Activated CD4-positive, alpha-beta T cell treated with anti-CD3 and anti-CD28 coated beads, Interleukin-2, amount 50 U/mL, for 4 hours (primary cell): Measurements from ENCODE around the gene SQOR.
"Not testable (repeated sequence)": the region's sequence is repeated elsewhere in the genome, so short reads cannot be mapped to it uniquely, and the experiment has no call there.

Experiments used
- DNase-seq, 2 experiments: peaks; one replicate each; pipeline ENCODE4 v3.0.0-alpha.2; 2020

The SQOR gene

DNA sequence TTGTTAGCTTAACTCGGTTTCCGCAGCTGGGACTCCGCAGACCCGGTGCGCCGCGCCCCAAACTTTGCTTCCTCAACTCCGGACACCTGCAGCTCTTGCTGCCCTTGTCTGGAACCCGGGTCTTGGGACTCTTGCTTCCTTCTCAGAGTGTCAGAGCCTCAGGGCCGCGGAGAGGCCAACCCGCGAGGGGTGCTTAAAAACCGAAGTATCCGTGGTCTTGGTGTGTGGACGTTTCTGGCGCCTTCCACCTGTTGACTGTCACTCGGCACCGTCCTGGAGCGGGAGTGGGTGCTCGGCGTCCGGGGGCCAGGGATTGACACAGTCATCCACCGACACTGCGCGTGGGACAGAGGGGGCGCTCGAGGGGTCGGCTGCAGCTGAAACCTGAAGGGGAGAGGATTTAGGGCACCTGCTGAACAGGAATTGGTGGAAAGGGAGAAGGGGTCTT lies 386 bp downstream of the SQOR start:
- peak; percentile 57 to 60 for DNase-seq

DNA sequence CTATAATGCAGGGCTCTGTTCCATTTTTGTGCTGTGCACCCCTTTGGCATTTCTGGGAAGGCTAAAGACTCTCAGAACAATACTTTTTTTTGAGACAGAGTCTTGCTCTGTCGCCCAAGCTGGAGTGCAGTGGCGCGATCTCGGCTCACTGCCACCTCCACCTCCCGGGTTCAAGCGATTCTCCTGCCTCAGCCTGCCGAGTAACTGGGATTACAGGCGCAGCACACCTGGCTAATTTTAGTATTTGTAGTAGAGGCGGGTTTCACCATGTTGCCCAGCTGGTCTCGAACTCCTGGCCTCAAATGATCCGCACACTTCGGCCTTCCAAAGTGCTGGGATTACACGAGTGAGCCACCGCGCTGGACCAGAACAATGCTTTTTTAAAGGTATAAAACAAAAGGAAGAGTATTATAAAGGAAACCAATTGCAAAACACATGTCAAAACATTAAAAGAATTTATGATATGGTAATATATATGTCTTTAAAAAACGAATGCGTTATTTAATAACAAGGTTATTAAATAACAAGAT lies 999 bp downstream of the SQOR start:
- no peak for DNase-seq

DNA sequence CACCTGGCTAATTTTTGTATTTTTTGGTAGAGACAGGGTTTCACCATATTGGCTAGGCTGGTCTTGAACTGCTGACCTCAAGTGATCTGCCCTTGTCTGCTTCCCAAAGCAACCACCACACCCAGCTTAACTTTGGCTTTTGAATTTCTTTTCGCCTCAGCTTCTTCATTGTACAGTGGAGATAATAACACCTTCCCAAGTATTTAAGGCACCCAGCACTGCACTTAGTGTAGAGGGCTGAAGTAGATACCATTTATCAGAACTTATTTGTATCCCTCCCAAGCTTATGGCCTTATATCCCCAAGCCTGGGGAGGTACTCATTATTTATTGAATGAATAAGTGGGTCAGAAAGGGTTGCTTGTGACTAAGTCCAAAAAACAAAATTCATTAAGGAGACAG lies 2.3 kb downstream of the SQOR start:
- no peak for DNase-seq

DNA sequence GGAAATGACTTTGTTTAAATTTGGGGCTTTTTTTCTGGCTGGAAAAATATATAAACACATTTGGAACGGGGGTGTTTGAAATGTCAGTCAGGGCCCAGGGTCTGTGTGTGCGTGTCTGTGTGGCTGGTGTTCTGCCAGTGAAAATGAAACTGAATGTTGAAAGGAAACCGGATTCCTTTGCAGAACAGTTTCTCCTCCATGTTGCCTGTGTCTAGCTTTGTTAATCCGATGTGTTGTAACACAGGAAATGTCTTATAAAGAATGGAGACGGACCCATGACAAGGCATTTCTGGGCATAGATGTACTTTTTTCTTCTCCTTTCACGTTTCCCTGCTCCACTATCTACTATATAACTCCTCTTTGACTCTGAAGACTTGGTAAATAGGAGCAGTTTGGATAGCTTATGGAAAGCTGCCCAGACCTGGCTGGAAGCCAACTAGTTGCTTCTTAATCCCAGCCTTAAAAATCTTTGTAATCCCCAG lies 2.8 kb downstream of the SQOR start:
- peak; percentile 32 to 47 for DNase-seq

DNA sequence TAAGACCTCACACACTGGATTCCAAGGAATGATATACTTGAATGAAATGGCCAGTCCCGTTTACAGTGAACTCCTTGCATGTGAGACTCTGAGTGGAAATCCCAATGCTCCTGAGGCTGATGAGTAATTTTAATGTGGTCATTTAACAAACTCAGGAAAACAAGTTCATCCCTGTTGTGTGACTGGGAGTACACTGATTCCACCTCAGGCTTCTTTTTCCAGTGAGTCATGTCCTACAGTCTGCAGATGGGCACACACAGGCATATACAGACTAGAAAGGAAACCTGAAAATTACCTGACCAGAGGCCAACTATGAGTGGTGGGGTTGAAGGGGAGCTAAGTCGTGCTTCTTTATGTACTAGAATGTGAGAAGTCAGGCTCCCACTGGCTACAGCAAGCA lies 5.8 kb downstream of the SQOR start:
- no peak for DNase-seq

DNA sequence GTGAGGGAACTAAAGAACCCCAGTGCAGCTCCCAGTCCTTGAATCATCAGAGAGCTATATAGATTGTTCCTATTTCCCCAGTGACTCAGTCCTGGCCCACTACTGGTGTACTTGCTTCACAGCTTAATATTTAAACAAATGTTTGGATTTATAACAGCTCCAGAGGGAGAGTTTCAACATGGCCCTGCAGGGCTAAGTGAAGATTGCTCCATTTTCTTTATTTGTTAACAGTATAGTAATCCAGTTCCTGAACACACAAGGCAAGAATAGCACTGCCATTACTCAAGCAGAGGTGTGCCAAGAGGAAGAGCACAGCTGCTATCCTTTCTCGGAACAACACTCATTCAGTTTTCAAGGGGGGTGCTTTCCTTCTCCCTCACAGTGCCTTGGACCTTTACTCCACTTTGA lies 6.5 kb downstream of the SQOR start:
- no peak for DNase-seq

DNA sequence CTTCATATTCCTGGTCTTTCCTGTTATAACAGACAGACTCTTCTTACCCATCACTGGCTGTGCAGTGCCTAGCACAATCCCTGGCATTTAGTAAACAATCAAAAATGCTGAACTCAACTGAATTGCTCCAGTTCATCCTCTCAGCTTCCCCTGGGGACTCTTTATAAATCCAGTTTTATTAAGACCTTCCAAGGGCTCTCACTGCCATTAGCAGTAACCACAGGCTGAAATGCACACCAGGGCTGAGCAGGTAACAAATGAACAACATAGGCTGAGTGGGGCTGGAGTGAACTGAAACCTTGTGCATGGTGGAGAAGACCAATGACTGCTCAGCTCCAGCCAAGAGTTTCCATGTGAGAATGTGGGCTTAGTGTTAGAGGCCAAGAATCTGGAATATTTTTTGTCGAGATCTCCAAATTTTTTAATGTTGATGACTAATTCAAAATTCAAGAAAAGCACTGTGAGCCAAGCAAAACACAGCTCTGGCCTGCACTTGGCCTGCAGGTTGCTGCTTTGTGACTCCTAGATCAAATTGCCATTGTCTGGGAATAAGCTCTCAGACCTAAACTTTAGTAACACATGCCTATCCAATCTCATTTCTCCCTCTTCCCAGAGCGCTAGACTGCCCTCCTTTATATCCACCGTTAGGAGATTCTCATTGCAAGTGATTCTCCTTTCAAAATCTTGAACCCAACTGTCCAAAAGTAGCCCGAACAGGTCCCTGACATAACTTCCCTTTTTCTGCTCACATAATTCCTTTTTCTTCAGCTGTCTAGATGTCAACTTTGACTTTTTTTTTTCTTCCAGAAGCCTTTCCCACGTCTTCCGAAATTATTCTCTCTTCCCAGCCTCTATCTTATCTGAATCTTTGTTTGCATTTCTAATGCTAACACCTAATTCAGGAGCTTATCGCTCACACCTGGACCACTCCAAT lies 7.4 kb downstream of the SQOR start:
- no peak for DNase-seq

DNA sequence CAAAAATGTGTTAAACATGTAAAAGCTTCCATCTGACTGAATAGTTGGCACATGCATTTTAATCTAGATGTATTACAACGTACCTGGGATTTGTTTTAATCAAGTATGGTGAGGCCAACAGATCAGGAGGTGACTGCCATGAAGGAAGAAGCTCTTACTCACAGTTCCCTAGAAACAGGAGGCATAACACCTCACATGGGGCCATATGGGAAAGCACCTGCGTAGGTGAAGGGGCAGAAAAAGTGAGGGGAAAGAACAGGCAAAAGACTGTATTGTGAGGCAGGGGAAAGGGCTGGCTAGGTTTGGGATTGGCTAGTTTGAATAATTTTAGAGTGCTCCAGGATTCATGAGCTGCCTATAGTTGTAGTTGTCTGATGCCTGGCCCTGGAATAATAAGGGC lies 9.6 kb downstream of the SQOR start:
- DNase-seq: no peak

DNA sequence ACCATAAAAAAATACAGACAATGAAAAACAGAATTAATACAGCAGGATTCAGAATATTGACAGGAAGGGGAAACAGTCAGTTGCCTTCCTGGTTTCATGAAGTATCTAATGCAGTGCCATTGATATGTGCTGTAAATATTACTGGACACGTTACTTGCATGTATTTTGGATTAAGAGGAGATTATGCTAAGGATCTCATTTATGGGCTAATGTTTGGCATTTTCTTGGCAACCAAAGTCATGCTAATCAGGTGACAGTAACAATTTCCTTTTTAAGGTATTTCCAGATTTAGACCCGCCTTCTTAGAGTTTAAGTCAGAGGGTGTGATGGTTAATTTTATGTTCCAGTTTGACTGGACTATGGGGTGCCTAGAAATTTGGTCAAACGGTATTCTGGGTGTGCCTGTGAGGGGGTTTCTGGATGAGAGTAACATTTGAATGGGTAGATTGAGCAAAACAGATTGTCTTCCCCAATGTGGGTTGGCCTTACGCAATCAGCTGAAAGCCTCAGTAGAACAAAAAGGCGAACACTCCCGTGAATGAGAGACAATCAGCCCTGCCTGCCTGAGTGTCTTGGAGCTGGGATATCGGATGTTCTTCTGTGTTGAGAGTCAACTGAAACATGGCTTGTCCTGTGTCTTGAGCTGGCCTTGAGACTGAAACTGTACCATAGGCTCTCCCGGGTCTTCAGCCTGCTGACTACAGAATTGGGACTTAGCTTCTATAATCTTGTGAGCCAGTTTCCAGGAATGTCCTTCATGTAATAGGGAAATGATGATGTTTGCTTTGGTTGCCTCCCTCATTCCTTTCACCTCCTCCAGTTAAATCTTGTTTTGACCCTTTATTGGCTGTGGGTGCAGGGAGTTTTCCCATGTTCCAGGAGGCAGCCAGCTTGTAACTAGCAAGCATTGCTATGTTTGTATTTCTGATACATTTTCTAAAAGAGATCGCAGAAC lies 10.5 kb downstream of the SQOR start:
- no peak for DNase-seq

DNA sequence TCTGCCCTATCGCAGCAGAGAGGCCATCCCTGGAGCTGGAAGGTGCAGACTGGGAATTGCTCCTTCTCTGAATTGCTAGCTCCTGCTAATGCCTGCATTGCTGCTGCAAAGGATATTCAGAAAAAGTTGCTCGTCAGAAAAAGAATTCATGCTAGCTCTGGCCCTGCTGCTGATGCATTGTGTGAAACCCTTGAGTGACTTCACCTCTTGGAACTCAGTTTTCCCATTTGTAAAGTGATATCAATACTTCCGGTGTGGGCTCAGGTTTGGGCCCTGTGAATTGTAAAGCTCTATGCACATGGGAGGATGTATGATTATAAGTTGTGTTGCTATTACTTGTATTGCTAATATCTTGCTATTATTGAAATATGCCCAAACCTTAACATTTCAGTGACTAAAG lies 11.4 kb downstream of the SQOR start:
- DNase-seq: no peak

DNA sequence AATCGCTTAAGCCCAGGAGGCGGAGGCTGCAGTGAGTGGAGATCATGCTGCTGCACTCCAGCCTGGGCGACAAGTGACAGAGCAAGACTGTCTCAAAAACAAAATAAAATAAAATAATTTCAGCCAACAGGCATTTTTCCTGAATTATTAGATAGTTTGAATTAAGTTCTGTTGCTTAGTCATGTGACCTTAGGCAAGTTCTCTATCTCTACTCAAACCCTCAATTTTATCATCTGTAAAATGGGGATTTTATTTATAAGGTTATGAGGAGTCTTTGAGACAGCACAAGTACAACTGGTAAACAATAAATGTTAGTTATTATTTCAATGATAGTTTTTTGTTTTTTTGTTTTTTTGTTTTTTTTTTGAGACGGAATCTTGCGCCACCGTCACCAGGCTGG lies 13.0 kb downstream of the SQOR start:
- DNase-seq: no peak

DNA sequence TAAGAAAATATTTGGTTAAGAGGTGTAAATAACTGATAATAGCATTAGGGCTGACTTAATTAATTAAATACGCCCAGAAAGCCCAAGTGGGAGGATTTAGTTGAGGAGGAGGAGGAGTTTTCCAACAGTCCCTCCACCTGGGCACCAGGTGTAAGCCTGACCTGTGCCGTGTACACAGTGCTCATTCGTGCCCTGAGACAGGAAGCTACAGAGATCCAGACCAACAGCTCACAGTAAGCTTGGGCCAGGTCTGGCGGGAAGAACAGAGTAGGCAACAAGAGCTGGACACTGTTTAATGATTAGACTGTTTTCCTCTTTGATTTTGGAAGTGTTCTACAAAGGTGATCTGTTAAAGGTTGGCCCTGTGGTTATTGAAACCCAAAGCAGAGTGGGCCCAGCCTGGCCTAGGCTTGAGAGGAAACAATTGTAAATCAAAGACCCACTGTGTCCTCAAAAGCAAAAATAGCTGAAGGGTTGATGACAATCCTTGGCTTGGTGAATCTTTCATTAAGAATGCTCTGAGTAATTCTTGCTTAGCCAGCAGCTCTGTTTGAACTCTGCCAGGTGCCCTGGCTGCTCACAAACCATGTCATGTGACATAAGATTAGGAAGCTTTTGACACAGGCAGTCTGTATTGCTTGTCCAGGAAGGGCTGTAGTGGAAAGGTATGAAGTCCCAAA lies 13.8 kb downstream of the SQOR start:
- no peak for DNase-seq

DNA sequence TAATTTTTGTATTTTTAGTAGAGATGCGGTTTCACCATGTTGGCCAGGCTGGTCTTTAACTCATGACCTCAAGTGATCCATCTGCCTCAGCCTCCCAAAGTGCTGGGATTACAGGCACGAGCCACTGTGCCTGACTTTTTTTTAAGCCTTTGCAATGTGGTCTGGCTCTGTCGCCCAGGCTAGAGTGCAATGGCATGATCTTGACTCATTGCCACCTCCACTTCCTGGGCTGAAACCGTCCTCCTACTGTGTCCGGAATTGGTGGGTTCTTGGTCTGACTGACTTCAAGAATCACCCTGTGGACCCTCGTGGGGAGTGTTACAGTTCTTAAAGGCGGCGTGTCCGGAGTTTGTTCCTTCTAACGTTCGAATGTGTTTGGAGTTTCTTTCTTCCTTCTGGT lies 15.2 kb downstream of the SQOR start:
- DNase-seq: not testable (repeated sequence)

DNA sequence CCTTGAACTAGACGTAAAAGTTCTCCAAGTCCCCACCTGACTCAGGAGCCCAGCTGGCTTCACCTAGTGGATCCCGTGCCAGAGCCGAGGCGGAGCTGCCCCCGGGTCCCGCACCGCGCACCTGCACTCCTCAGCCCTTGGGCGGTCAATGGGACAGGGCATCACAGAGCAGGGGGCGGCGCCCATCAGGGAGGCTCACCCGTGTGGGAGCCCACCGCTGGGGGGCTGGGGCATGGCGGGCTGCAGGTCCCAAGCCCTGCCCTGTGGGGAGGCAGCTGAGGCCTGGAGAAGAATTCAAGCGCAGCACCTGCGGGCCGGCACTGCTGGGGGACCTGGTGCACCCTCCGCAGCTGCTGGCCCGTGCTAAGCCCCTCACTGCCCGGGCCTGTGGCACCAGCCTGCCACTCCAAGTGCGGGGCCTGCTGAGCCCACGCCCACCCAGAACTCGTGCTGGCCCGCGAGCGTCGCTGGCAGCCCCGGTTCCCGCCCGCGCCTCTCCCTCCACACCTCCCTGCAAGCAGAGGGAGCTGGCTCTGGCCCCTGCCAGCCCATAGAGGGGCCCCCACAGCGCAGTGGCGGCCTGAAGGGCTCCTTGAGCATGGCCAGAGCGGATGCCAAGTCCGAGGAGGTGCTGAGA lies 16.2 kb downstream of the SQOR start:
- DNase-seq: no peak

DNA sequence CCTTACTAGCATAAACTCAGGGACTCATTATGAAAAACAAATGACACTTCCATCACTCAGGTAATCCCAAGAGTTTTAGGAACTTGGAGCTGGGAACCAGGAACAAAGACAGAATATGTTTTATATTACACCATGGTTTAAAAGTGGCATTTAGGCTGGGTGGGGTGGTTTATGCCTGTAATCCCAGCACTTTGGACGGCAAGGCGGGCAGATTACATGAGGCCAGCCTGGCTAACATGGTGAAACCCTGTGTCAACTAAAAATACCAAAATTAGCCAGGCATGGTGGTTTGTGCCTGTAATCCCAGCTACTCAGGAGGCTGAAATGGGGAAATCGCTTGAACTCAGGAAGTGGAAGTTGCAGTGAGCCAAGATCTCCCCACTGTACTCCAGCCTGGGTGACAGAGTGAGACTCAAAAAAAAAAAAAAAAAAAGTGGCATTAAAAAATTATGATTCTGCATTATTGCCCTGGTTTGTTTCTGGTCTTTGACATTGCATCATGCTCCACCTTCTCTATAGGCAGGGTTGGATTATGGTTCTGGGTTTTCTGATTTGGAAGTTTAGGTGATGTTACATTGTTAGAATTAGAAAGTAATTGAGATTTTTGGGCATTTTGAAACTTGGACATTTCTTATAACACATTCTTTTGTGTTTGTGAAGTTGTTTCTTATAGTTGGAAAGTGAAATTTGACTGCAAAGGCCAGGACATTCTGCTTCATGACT lies 19.0 kb downstream of the SQOR start:
- DNase-seq: no peak

DNA sequence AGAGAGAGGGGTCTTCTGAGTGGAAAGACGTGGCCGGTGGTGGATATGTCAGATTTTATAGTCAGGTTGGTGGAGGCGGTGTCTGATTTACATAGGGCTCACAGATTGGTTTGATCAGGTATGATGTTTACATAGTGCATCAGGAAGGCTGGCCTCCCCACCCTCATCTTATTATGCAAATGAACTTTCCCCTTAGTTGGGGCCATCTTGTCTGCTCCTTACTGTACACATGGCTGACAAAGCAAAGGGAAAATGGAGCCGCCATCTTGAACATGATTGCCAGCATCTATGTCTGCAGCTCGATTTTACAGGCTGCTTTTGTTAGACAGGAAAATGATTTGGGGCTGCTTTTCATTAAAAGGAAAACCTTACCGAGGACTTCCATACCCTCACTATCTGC lies 19.9 kb downstream of the SQOR start:
- DNase-seq: no peak

DNA sequence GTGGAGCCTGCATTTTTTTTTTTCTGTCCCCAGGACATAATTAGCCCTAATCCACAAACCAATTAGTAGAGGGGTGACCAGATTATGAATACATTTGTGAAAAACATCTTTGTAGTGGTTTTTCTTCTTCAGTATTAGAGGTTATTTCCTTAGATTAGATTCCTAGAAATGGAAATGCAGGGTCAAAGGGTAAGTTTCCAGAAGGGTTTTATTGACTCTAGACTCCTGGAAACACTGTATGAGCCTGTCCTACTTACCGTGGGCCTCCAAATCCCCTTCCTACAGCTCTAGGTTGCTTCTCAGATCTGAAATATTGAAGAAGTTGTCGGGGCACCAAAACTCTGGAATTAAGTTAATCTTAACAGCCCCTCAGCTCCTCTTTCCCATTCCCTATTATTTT lies 22.4 kb downstream of the SQOR start:
- DNase-seq: no peak

DNA sequence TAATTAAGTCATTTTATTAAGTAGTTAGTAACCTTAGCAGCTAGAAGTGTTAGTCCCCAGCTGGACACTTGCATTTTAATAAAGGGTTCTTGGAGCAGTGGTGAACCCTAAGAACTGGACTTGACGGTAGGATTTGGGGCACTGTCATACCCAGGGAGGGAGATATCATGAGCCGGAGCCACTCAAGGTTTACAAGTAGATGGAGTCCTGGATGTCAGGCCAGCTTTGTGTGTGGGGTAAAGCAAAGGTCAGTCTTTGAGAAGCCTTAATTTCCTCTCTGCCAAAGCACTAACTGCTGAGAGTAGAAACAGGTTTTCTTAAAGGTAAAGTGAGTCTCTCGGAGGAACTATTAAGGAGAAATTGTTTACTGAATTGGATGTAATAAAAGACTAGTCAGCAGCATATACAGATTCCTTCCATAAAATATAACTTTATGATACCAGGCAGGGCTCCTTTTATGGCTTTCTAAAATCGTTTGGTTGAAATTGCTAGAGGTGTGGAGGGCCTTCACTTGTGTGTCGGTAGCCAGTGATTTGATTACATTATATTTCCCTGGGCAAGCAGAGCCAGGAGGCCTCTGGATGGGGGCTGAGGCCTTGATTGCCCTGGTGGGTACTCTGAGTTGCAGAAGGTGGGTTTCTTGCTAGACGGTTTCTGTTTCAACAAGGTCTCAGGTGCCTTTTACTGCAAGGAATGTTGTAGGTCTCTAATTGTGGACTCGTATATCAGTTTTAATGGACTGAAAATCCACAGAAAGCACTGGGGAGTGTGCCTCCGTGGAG lies 23.1 kb downstream of the SQOR start:
- no peak for DNase-seq

DNA sequence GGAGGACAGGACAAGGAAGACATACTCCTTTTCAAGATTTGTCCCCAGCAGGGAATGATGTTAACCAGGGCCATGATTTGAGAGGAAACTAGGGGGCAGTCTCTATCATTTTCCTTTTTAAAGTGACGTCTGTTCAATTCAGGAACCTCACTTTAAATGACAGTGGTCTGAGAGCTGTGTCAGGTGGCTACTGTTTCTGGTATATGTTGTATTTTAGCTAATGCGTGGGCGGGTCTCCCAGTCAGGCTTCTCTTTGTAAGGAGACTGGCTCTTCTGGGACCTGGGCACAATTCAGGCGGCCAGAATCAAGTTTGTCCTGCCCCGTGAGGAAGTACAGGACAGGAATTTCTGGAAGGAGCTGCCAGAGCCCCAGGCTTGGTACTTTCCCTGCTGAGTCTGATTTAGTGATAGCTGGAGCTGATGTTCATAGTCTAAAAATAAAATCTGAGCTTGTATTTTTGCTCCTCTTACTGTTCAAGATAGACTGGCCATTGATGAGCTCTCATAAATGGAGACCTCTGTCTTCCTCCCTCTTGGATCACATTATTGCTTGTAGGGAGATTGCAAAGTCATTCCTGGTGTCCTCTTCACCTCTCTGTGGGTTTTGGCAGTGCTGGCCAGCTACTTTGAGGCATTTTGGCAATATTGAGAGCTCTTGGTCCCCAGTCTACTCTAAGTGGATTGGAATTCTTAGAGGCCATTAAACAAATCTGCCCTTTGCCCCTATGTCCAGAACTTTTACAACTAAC lies 25.6 kb downstream of the SQOR start:
- DNase-seq: no peak

DNA sequence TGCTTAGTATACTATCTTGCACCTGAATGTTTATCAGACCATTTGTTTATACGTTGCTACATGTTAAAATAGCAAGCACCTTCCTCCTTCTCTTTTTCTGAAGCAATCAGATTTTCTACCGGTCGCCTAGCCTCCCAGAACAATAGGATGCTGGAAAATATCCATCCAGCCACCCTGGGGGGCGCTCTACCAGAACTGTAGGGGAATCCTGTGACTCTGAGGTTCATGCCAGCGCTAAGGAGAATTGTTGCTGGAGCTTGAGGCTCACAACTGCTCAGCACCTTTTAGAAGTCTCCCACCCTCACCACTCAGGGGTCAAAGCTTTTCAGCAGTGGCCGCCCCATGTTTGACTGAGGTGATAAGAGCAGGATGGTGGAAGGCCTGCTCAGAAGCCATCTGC lies 27.5 kb downstream of the SQOR start:
- no peak for DNase-seq
